Esophagus muscularis mucosa (tissue), 4 donors: ENCODE data around the gene CTIF. TPM values are rescaled to one million over a fixed set of nuclear protein-coding genes. Genes with fewer than 3 reads are reported as not detected.

Experiments
- DNase-seq: peaks from one replicate; pipeline ENCODE4 v3.0.0-alpha.2; 2017; ENCODE audit errors: extremely low spot score
- H3K27ac ChIP-seq, 4 donors: fragments of 200-600 bp; sonication (generic); replicated peaks in 1 of 4; 1 replicate in 3 of 4; 2 replicates in 1 of 4; pipeline ENCODE4 v1.5.1; 2016 to 2019; ENCODE audit warnings: mild to moderate bottlenecking in 1 of 4
- H3K27me3 ChIP-seq, 4 donors: fragments of 200-600 bp; sonication (generic); one replicate each; pipeline versions ENCODE4 v1.5.1 to v1.6.0; 2016 to 2019
- H3K36me3 ChIP-seq, 4 donors: fragments of 200-600 bp; sonication (generic); one replicate each; pipeline ENCODE4 v1.5.1; 2016 to 2019
- H3K4me1 ChIP-seq, 4 donors: fragments of 200-600 bp; sonication (generic); one replicate each; pipeline ENCODE4 v1.5.1; 2016 to 2019
- H3K4me3 ChIP-seq, 4 donors: fragments of 200-600 bp; sonication (generic); 1 replicate in 2 of 4; 2 replicates in 2 of 4; pipeline ENCODE4 v1.5.1; 2016 to 2019; ENCODE audit warnings: mild to moderate bottlenecking in 4 of 4, moderate library complexity in 1 of 4
- H3K9me3 ChIP-seq, 4 donors: fragments of 200-600 bp; sonication (generic); 1 replicate in 3 of 4; 2 replicates in 1 of 4; pipeline ENCODE4 v1.5.1; 2016 to 2019
- CTCF ChIP-seq, 3 experiments: fragments of 200-600 bp in 2 of 3; fragments of 450-650 bp in 1 of 3; sonication (generic) in 2 of 3; IDR thresholded peaks; one replicate each; pipeline ENCODE4 v1.5.1; 2017 to 2019; ENCODE audit warnings: antibody characterized with exemption in 3 of 3, mild to moderate bottlenecking in 2 of 3, moderate library complexity in 1 of 3
- EP300 ChIP-seq: sonication (generic); formaldehyde crosslinking; IDR thresholded peaks from one replicate; pipeline ENCODE4 v1.6.1; 2017; ENCODE audit warnings: antibody characterized with exemption
- POLR2A ChIP-seq: fragments of 450-650 bp; IDR thresholded peaks from one replicate; pipeline ENCODE4 v1.6.1; 2017; ENCODE audit warnings: antibody characterized with exemption, moderate library complexity, mild to moderate bottlenecking, low read depth
- POLR2AphosphoS5 ChIP-seq, 2 donors: sonication (generic); formaldehyde crosslinking; IDR thresholded peaks; one replicate each; pipeline ENCODE4 v1.6.1; 2017; ENCODE audit warnings: antibody characterized with exemption in 2 of 2
- WGBS: methylation state at CpG from one replicate; pipeline ENCODE4 v1.1.5; 2018; 5-methylcytosine and 5-hydroxymethylcytosine counted together
- intact Hi-C: fragments of 100-400 bp; cut with DNase I; formaldehyde crosslinking; loops from one replicate; pipeline ENCODE4 v1.15.1; 2023
- total RNA-seq, 4 donors: library from RNA; depleted of rRNA; stranded (reverse); fragments of >200 nt; gene quantifications; one replicate each; pipeline versions ENCODE4 v1.1.0 to v1.2.1, GENCODE V29; 2016

Gene CTIF
- total RNA-seq, 4 donors from 2014 or later: 63.1 to 137 (median 87.7) TPM

- peak overlapping the region in 1 of 4 donors; percentile 11 for H3K27ac ChIP-seq
- H3K4me1 ChIP-seq: peaks cover 7 to 69% (median 47%) of the 10 kb centered on the region in 4 donors
- H3K36me3 ChIP-seq: peaks cover 0 to 9% (median 8%) of the 10 kb centered on the region in 4 donors
- no peak for DNase-seq
- TF ChIP-seq CTCF (IDR thresholded peaks at IDR 0.05): no peak
- no peak for TF ChIP-seq POLR2AphosphoS5 (IDR thresholded peaks at IDR 0.05)
- no peak for TF ChIP-seq EP300
- TF ChIP-seq POLR2A: no peak
- H3K4me3 ChIP-seq: no peak overlapping the region
- no peaks in the 10 kb centered on the region for H3K9me3 ChIP-seq
- H3K27me3 ChIP-seq: no peaks in the 10 kb centered on the region
- 85% methylated on average over 11 of the region's 11 CpGs for WGBS
- intact Hi-C loops: no loop called here
These were observed 37.6 kb downstream of the CTIF start for GRCh38 chr18:48576457-48576771.

- Histone ChIP-seq H3K9me3 (no peaks in the 10 kb centered on the region), H3K27ac (no peak overlapping the region), H3K36me3 (peaks cover 0 to 9% (median 8%) of the 10 kb centered on the region in 4 donors), H3K4me3 (no peak overlapping the region), H3K4me1 (peaks cover 14 to 73% (median 56%) of the 10 kb centered on the region in 4 donors), H3K27me3 (no peaks in the 10 kb centered on the region)
- no peak for DNase-seq
- 95% methylated on average over 5 of the region's 5 CpGs for WGBS
- TF ChIP-seq POLR2A (no peak), EP300 (no peak), CTCF (IDR thresholded peaks at IDR 0.05) (no peak), POLR2AphosphoS5 (IDR thresholded peaks at IDR 0.05) (no peak)
- intact Hi-C loops: no loop called here
These were observed 38.8 kb downstream of the CTIF start for GRCh38 chr18:48577478-48578190.

GRCh38 chr18:48578289-48578688 lies 39.5 kb downstream of the CTIF start:
- Histone ChIP-seq H3K27ac (no peak overlapping the region), H3K27me3 (no peaks in the 10 kb centered on the region), H3K4me3 (no peak overlapping the region), H3K36me3 (peaks cover 0 to 9% (median 8%) of the 10 kb centered on the region in 4 donors), H3K9me3 (no peaks in the 10 kb centered on the region), H3K4me1 (peaks cover 20 to 73% (median 56%) of the 10 kb centered on the region in 4 donors)
- TF ChIP-seq POLR2AphosphoS5 (IDR thresholded peaks at IDR 0.05) (no peak), CTCF (IDR thresholded peaks at IDR 0.05) (no peak), POLR2A (no peak), EP300 (no peak)
- no peak for DNase-seq
- intact Hi-C loops: no loop called here
- 91% methylated on average over 3 of the region's 3 CpGs for WGBS

- H3K4me1 ChIP-seq: peaks cover 30 to 73% (median 58%) of the 10 kb centered on the region in 4 donors
- no peak overlapping the region for H3K4me3 ChIP-seq
- intact Hi-C loops: no loop called here
- H3K27me3 ChIP-seq: no peaks in the 10 kb centered on the region
- H3K9me3 ChIP-seq: no peaks in the 10 kb centered on the region
- DNase-seq: no peak
- H3K27ac ChIP-seq: no peak overlapping the region
- no peak for TF ChIP-seq EP300
- TF ChIP-seq POLR2AphosphoS5 (IDR thresholded peaks at IDR 0.05): no peak
- no peak for TF ChIP-seq POLR2A
- TF ChIP-seq CTCF (IDR thresholded peaks at IDR 0.05): no peak
- peaks cover 0 to 9% (median 8%) of the 10 kb centered on the region in 4 donors for H3K36me3 ChIP-seq
- 97% methylated on average over 5 of the region's 7 CpGs for WGBS
These were observed 41.2 kb downstream of the CTIF start for GRCh38 chr18:48580066-48580465.
